Hindlimb muscle (tissue), 1 donor: ENCODE data around the gene C3orf52. TPM values are rescaled to one million over a fixed set of nuclear protein-coding genes. Genes with fewer than 3 reads are reported as not detected.
A peak's percentile ranks its signal among the peaks of the same experiment; 100 is the strongest.

Experiments
- DNase-seq: peaks from one replicate; pipeline ENCODE4 v3.0.0-alpha.2; 2013
- polyA plus RNA-seq: library from polyadenylated mRNA; unstranded; fragments of 120-200 nt; gene quantifications from one replicate; pipeline ENCODE4 v1.2.1, GENCODE V29; 2013; ENCODE audit not compliant: insufficient read length

Gene C3orf52
- polyA plus RNA-seq, 1 donor, result 3.0 TPM

GRCh38 chr3:112086875-112087524 is 811 bp downstream of the C3orf52 start:
- no peak for DNase-seq

DNA sequence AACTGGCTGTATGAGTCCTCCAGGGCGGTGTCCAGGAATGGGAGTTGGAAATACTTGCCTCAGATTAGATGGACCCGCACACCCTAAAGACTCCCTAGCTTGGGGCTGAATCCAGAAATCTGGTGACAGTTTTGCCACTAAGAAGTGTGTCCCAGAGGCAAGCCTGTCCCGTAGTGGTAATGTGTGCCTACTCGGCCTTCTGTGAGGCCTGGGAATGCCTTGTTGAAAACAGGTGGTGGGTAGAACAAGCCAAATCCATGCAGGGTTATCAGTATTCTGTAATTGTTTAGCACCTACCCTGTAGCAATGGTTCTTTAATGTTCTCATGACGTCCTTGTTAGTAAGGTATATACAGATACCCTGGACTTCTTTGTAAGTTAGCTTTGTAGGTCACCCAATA is 1.6 kb downstream of the C3orf52 start:
- no peak for DNase-seq

GRCh38 chr3:112088944-112089343 is 2.8 kb downstream of the C3orf52 start:
- DNase-seq, result no peak

GRCh38 chr3:112089956-112090886 is 4.0 kb downstream of the C3orf52 start:
- no peak for DNase-seq

DNA sequence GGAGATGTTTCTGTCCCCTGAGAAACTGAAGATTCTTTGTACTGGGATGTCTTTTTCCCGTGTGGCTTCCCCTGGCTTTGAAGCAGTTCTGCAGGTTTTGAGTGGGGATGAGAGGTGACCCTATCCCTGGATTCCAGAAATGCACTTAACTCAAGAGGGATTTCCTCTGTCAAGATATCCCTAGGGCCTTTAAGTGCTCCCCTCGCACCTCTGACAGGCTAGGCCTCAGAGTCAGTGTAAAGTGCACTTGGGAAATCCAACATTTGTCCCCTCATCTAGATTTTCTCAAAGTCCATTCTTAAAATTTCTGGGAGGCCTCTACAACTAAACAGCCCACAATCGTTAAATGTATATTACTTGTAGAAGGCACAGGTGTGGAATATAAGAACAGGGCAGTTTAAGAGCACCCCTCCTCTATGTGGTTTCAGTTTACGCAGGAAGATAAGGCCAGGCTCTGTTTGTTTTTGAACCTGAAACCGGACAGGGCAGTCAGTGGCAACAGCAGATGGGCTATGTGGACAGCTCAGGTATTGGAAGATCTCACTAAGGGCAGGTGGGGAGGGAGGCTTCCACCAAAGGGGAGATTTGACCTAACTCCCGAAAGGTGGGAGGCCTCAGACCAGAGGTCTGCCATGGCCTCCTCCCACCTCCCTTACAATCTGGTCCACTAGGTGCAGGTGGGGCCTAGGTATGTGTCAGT is 4.8 kb downstream of the C3orf52 start:
- no peak for DNase-seq

GRCh38 chr3:112092496-112093179 is 6.4 kb downstream of the C3orf52 start:
- no peak for DNase-seq

DNA sequence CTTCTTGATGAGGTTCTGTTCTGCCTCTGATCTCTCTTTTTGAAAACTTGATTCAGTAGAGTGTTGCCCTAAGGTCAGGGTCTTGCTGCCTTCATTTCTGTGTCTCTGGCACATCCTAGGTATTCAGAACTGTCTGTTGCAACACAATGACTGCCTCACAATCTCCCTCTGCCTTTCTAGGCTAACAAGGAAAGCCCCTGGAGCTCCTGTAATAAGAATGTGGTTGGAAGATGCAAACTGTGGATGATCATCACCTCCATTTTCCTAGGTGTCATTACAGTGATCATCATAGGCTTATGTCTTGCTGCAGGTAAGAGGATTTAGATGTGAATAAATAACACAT is 7.0 kb downstream of the C3orf52 start:
- DNase-seq, result no peak

- no peak for DNase-seq
Measured at GRCh38 chr3:112095731-112096130, 9.5 kb downstream of the C3orf52 start.

GRCh38 chr3:112096176-112096575 is 10.0 kb downstream of the C3orf52 start:
- DNase-seq, result no peak

DNA sequence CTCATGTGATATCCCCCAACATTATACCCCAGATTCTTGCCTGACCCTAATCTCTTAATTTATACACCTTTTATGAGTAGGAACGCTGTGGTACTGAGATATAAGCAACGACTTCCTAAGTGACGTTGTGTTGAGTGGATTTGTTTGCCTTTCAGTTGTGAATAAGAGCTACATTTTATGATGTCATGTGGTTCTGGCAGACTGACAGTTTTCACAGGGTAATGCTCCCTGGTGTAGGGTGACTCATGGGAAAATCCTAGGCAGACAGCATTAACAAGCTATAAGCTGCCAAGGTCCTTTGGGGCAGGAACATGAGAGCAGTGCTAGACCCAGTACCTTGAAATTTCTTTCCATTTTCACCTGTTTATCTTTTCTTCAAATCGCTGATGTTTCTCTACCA is 11.2 kb downstream of the C3orf52 start:
- DNase-seq, result no peak

DNA sequence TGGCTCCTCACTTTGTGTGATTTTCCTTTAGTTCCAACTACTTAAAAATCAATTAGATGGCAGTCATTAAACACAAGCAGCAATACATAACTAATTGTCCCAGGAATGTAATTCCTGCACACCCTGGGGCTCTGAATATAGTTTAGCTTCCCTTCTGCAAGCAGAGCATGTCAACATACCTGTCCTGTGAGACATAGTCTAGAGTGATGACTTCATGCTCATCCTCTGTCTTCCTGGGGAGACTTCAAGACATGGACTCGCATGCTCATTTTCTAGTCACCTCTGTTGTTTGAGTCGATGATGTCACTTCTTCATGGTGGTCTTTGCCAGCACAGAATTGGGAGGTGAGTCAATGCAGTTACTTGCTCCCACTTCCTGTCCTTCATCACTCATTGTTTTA is 15.7 kb downstream of the C3orf52 start:
- DNase-seq, result no peak

DNA sequence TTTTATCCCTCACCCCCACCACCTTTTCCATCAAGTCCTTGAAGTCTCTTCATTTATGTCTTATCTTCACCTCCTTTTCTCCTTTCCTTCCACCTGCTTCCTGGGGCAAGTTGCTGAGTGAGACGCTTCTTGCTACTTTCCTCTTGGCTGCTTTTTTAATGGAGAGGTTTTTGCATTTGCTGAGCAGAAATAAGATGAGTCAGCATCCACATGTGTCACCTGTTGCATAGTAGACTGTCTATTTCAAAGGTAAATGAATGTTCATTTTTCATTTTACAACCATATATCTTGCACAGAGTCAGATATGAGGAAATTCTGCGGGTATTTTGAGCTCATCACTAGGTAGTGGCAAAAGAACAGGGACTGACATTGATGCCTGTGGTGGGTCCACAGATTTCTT is 18.6 kb downstream of the C3orf52 start:
- DNase-seq, result no peak

- DNase-seq, result no peak
Measured at GRCh38 chr3:112109322-112109721, 23.1 kb downstream of the C3orf52 start.

GRCh38 chr3:112111785-112112402 is 25.7 kb downstream of the C3orf52 start:
- peak; percentile 38 for DNase-seq

DNA sequence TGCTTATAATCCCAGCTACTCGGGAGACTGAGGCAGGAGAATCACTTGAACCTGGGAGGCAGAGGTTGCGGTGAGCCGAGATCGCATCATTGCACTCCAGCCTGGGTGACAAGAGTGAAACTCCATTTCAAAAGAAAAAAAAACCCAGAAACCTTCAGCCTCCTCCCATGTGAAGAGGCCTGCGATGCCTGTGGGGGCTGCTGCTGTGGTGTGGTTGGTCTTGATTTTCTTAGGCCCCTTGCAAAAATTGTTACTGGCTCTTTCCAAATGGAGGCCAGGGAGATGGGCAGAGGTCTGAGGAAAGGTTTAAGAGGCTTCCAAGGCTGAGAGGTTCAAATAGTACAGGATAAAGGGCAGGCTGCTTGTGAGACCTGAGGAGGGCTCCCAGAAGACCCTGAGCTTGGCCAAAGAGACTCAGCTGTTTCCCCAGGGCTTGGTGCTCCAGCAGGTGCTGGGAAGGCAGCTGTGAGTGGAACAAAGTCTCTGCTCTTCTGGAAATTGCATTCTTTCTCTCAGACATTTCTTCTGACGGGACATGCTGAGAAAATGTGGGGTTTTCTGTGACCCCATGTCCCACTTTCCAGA is 28.5 kb downstream of the C3orf52 start:
- no peak for DNase-seq

- no peak for DNase-seq
Measured at GRCh38 chr3:112115161-112115739, 29.1 kb downstream of the C3orf52 start.

GRCh38 chr3:112115806-112116383 is 29.7 kb downstream of the C3orf52 start:
- DNase-seq, result no peak

DNA sequence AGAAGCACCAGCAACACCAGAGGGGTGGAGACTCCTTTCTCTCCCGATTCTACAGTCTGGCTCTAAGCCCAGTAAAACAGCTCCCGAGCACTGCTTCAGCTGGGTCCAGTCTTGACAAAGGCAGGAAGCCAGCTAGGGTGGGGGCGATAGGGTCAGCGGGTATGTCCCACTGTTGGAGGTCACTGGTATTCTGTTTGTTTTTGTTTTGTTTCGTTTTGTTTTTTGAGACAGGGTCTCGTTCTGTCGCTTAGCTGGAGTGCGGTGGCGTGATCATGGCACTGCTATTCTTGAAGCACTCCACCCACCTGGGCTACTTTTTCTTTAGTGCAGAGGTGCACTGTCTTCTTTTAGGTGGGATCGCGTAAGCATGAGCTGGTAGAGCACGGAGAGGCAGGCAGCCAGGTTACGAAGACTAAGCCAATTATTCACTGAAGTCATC is 30.6 kb downstream of the C3orf52 start:
- DNase-seq, result no peak

DNA sequence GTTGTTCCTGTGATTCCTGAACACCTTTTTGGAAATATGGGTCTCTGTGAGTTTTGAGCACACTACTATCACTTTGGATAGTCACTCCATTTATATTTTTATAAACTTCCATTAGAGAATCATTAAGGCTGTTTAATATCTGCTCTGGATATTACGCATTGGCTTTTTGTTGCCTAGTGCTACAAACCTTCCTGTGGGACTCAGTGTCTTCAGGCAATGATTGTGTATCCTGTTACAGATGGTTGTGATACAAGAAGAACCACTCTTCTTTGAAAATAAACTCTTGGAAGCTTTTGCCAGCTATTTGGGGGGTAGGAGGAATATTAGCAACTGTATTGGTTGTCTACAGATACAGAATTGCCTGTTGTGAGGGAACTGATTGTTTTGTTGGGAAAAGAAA is 31.2 kb downstream of the C3orf52 start:
- DNase-seq, result no peak

DNA sequence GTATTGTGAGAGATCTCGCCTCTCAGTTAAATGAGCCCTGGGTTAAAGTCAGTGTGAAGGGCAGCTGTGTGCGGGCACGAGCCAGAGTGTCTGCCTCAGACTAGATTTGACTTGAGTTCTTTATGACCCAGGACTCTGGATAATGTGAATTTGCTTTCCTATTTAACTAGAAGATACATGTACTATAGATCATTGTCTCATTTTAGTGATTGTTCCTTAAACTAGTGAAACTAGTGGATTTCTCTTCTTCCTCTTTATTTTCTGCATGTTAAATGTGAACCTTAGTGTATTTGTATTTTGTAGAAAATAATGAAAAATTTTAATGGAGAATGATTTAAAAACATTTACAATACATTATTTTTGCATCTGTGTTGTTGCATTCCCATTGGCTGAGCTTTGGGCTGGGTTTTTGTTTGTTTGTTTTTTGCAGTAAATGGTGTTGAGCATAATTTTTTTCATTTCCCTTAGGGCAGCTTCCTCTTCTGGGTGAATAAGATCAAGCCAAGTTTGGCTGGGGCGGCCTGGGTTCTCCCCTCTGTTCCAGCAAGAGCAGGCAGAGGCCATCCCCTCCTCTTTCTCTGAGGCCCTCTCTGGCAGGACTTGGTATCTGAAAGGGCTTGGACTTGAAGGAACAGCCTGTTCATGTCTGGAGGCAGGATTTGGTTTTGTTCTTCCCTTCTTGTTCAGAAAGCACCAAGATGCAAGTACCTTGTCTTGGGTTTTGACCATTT is 31.8 kb downstream of the C3orf52 start:
- no peak for DNase-seq
